ENCODE data around the gene CALN1. TPM values are rescaled to one million over a fixed set of nuclear protein-coding genes. Genes with fewer than 3 reads are reported as not detected.

CALN1 gene
- total RNA-seq, 1 donor from 2014 or later: not detected

DNA sequence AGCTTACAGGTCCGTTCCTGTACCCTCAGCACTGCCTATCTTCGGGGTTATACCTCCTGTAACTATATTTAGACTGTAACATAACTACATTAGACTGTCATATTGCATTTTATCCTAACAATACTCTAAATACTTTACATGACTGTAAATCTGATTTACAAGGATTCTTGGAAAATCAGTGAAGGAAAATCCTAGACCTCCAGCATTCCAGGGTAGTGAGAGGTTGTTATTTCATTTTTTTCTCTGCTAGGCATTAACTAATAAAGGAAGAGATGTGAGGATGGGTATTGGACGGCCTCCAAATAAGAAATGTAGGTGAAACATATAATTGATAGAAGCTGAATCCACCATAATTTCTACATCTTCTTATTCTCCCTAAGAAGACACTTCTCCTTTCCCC lies 569.4 kb downstream of the CALN1 start:
- FAIRE-seq: no peak
- Mint-ChIP-seq H3K4me3 (ENCODE audit: unreplicated experiment) (no peak overlapping the region), H3K27me3 (ENCODE audit: low read depth, unreplicated experiment) (peaks cover 6% of the 10 kb centered on the region), H3K27ac (ENCODE audit: unreplicated experiment) (no peak overlapping the region), H3K36me3 (ENCODE audit: low read depth, unreplicated experiment) (no peaks in the 10 kb centered on the region), H3K4me1 (ENCODE audit: low read depth, unreplicated experiment) (no peaks in the 10 kb centered on the region), H3K9me3 (ENCODE audit: unreplicated experiment) (no peaks in the 10 kb centered on the region)
- Histone ChIP-seq H3K4me2 (ENCODE audit: low read length) (no peak overlapping the region), H3K79me2 (ENCODE audit: insufficient read depth, low read length) (no peaks in the 10 kb centered on the region), H2AFZ (ENCODE audit: low read depth, low read length) (no peak overlapping the region), H3K4me3 (ENCODE audit: insufficient read depth, low read depth, low read length) (no peak overlapping the region), H4K20me1 (ENCODE audit: insufficient read depth, low read length) (no peaks in the 10 kb centered on the region), H3K9me3 (ENCODE audit: insufficient read depth, low read depth, low read length) (no peaks in the 10 kb centered on the region), H3K4me1 (ENCODE audit: insufficient read depth, low read length) (no peaks in the 10 kb centered on the region), H3K27me3 (ENCODE audit: insufficient read depth, low read length) (peaks cover 2% of the 10 kb centered on the region), H3K36me3 (ENCODE audit: insufficient read depth, low read length) (no peaks in the 10 kb centered on the region), H3K27ac (ENCODE audit: low read depth, low read length) (no peak overlapping the region), H3K9ac (ENCODE audit: low read length) (no peak overlapping the region)
- TF ChIP-seq, protein P1, sequence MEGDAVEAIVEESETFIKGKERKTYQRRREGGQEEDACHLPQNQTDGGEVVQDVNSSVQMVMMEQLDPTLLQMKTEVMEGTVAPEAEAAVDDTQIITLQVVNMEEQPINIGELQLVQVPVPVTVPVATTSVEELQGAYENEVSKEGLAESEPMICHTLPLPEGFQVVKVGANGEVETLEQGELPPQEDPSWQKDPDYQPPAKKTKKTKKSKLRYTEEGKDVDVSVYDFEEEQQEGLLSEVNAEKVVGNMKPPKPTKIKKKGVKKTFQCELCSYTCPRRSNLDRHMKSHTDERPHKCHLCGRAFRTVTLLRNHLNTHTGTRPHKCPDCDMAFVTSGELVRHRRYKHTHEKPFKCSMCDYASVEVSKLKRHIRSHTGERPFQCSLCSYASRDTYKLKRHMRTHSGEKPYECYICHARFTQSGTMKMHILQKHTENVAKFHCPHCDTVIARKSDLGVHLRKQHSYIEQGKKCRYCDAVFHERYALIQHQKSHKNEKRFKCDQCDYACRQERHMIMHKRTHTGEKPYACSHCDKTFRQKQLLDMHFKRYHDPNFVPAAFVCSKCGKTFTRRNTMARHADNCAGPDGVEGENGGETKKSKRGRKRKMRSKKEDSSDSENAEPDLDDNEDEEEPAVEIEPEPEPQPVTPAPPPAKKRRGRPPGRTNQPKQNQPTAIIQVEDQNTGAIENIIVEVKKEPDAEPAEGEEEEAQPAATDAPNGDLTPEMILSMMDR (IDR thresholded peaks at IDR 0.05; ENCODE audit: insufficient read depth, low read depth, low read length): no peak
- TF ChIP-seq EZH2 (IDR thresholded peaks at IDR 0.05; ENCODE audit: insufficient read depth, low read length): no peak
- no peak for DNase-seq (ENCODE audit: low read depth)

DNA sequence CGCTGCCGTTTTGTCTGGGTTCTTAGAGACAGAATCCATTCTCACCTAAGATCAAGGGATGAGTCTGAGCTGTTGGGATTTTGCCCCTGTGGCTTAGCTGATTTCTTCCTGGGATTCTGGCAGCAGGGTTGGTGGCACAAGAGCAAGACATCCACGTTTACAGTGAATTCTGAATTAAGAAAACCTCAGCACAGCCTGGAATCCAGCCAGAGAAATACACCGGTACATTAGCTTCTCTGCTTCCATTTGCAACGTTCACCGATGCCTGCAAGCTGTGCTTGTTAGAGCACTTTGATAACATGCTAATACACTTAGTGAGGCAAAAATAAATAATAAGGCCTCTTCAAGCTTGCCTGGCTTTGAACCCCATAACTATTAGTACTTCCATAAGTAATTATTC lies 569.8 kb downstream of the CALN1 start:
- Histone ChIP-seq H3K79me2 (ENCODE audit: insufficient read depth, low read length) (no peaks in the 10 kb centered on the region), H3K27me3 (ENCODE audit: insufficient read depth, low read length) (peaks cover 2% of the 10 kb centered on the region), H2AFZ (ENCODE audit: low read depth, low read length) (no peak overlapping the region), H3K9ac (ENCODE audit: low read length) (no peak overlapping the region), H3K4me2 (ENCODE audit: low read length) (no peak overlapping the region), H3K27ac (ENCODE audit: low read depth, low read length) (no peak overlapping the region), H4K20me1 (ENCODE audit: insufficient read depth, low read length) (no peaks in the 10 kb centered on the region), H3K36me3 (ENCODE audit: insufficient read depth, low read length) (no peaks in the 10 kb centered on the region), H3K4me1 (ENCODE audit: insufficient read depth, low read length) (no peaks in the 10 kb centered on the region), H3K9me3 (ENCODE audit: insufficient read depth, low read depth, low read length) (no peaks in the 10 kb centered on the region), H3K4me3 (ENCODE audit: insufficient read depth, low read depth, low read length) (no peak overlapping the region)
- Mint-ChIP-seq H3K4me1 (ENCODE audit: low read depth, unreplicated experiment) (no peaks in the 10 kb centered on the region), H3K27ac (ENCODE audit: unreplicated experiment) (no peak overlapping the region), H3K4me3 (ENCODE audit: unreplicated experiment) (no peak overlapping the region), H3K27me3 (ENCODE audit: low read depth, unreplicated experiment) (peaks cover 6% of the 10 kb centered on the region), H3K9me3 (ENCODE audit: unreplicated experiment) (no peaks in the 10 kb centered on the region), H3K36me3 (ENCODE audit: low read depth, unreplicated experiment) (no peaks in the 10 kb centered on the region)
- DNase-seq (ENCODE audit: low read depth) (no peak), FAIRE-seq (no peak)
- TF ChIP-seq, protein P1 (IDR thresholded peaks at IDR 0.05; ENCODE audit: insufficient read depth, low read depth, low read length): no peak
- TF ChIP-seq EZH2 (IDR thresholded peaks at IDR 0.05; ENCODE audit: insufficient read depth, low read length): no peak

DNA sequence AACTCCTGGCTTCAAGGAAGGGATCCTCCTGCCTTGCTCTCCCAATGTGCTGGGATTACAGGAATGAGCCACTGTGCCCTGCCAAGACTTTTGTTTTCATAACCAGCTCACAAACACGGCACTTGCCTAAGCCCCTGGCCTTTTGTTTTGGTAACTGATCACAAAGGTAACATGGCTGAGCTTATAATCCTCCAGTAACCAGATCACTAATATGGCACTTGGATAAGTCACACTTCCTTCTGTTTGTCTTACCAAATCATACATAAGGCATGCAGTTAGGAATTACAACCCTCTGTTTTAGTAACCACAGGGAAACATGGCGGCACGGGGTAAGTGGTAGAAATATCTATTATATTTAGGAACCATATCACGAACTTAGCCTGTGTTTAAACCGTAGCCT lies 577.1 kb downstream of the CALN1 start:
- Mint-ChIP-seq H3K27me3 (ENCODE audit: low read depth, unreplicated experiment) (peaks cover 4% of the 10 kb centered on the region), H3K27ac (ENCODE audit: unreplicated experiment) (no peak overlapping the region), H3K9me3 (ENCODE audit: unreplicated experiment) (no peaks in the 10 kb centered on the region), H3K4me3 (ENCODE audit: unreplicated experiment) (no peak overlapping the region), H3K36me3 (ENCODE audit: low read depth, unreplicated experiment) (no peaks in the 10 kb centered on the region), H3K4me1 (ENCODE audit: low read depth, unreplicated experiment) (peaks cover 2% of the 10 kb centered on the region)
- no peak overlapping the region for H3K4me2 ChIP-seq (ENCODE audit: low read length)
- FAIRE-seq (no peak), DNase-seq (ENCODE audit: low read depth) (peak; percentile 32)
- no peak overlapping the region for H3K9ac ChIP-seq (ENCODE audit: low read length)
- TF ChIP-seq, protein P1 (IDR thresholded peaks at IDR 0.05; ENCODE audit: insufficient read depth, low read depth, low read length): no peak
- no peak for TF ChIP-seq EZH2 (IDR thresholded peaks at IDR 0.05; ENCODE audit: insufficient read depth, low read length)
- H3K79me2 ChIP-seq (ENCODE audit: insufficient read depth, low read length): no peaks in the 10 kb centered on the region
- H3K36me3 ChIP-seq (ENCODE audit: insufficient read depth, low read length): no peaks in the 10 kb centered on the region
- peak overlapping the region; percentile 32 for H2AFZ ChIP-seq (ENCODE audit: low read depth, low read length)
- H3K27ac ChIP-seq (ENCODE audit: low read depth, low read length): no peak overlapping the region
- H3K9me3 ChIP-seq (ENCODE audit: insufficient read depth, low read depth, low read length): no peaks in the 10 kb centered on the region
- H3K4me1 ChIP-seq (ENCODE audit: insufficient read depth, low read length): no peaks in the 10 kb centered on the region
- no peaks in the 10 kb centered on the region for H4K20me1 ChIP-seq (ENCODE audit: insufficient read depth, low read length)
- H3K4me3 ChIP-seq (ENCODE audit: insufficient read depth, low read depth, low read length): no peak overlapping the region
- no peaks in the 10 kb centered on the region for H3K27me3 ChIP-seq (ENCODE audit: insufficient read depth, low read length)

Measured in astrocyte (in vitro differentiated cells and primary cell).